Measurements from ENCODE around the gene THSD1.

Gene THSD1, protein sequence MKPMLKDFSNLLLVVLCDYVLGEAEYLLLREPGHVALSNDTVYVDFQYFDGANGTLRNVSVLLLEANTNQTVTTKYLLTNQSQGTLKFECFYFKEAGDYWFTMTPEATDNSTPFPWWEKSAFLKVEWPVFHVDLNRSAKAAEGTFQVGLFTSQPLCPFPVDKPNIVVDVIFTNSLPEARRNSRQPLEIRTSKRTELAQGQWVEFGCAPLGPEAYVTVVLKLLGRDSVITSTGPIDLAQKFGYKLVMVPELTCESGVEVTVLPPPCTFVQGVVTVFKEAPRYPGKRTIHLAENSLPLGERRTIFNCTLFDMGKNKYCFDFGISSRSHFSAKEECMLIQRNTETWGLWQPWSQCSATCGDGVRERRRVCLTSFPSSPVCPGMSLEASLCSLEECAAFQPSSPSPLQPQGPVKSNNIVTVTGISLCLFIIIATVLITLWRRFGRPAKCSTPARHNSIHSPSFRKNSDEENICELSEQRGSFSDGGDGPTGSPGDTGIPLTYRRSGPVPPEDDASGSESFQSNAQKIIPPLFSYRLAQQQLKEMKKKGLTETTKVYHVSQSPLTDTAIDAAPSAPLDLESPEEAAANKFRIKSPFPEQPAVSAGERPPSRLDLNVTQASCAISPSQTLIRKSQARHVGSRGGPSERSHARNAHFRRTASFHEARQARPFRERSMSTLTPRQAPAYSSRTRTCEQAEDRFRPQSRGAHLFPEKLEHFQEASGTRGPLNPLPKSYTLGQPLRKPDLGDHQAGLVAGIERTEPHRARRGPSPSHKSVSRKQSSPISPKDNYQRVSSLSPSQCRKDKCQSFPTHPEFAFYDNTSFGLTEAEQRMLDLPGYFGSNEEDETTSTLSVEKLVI

DNA sequence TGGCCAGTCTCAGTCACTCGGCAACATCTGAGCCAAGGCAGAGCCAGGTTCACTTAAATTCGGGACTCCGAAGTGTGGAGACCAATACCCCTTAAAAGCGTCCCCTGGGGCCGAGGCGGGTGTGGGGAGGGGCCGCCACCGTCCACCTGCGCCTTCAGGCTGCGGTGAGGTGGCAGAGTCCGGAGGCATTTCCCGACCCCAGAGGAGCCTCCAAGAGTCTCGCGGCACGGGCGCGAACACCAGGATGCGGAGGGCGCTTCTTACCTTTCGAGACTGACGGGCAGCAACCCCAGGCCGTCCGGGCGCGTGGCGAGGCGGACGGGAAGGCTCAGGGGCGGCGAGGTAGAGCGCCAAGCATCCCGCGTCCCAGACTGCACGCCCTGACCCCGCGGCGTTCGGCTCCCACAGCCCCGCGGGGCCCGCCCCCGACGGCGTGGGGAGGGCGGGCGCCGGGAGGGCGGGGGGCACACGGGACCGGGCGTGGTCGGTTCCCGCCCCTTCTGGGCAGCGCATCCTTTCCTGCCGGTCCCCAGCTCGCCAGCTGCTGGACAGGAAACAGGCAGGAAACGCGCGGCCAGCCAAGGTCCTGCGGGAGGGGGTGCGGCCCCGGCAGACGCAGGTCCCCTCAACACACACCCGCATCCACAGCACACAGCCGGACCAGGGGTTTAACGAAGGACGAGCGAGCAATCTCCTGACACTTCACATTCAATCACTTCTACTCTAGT, at the start of gene THSD1:
Gene THSD1, minus strand, starts transcription at position 406 of the 728 bp plus-strand sequence. CDS start 3,572 bp downstream, outside the sequence.
- peaks cover 3% of the 10 kb centered on the region; the same call in 1 of the 2 replicates for H3K4me1 ChIP-seq (ENCODE audit: control insufficient read depth, insufficient read depth, low read length)
- H3K4me3 ChIP-seq (ENCODE audit: low read depth, low read length): peak within 1 kb of the TSS; percentile 65
- H3K9ac ChIP-seq (ENCODE audit: low read depth, low read length): no peak within 1 kb of the TSS

DNA sequence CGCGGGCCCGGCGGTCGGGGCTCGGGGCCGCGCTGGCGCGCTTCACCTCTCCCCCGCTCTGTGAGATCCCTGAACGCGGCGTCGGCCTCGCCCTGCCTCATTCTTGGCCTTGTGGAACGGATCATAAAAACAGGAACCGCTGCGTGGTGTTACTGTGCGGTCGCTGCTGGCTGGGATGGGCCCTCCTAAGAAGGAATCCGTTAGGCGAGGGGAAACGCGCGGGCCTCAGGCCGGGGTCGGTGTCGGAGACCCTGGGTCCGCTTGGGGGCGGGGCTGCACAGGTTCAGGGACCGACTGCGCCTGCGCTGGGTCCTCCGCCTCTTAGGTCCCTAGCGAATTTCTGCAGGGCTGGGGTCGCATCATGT, 49.7 kb upstream of the THSD1 start:
- Histone ChIP-seq H3K9ac (ENCODE audit: low read depth, low read length) (peak overlapping the region; percentile 81), H3K9me3 (ENCODE audit: control insufficient read depth, insufficient read depth, low read length) (no peaks in the 10 kb centered on the region), H3K27me3 (ENCODE audit: control insufficient read depth, insufficient read depth, low read length) (no peaks in the 10 kb centered on the region), H3K36me3 (ENCODE audit: control insufficient read depth, insufficient read depth, low read length) (peaks cover 37% of the 10 kb centered on the region), H3K4me3 (ENCODE audit: low read depth, low read length) (peak overlapping the region; percentile 98), H3K27ac (ENCODE audit: low read depth, low read length) (peak overlapping the region; percentile 92), H3K4me1 (ENCODE audit: control insufficient read depth, insufficient read depth, low read length) (peaks cover 10% of the 10 kb centered on the region)

More for the DNA sequence above, at the start of gene THSD1:
- peaks cover 32% of the 10 kb centered on the region for H3K27me3 ChIP-seq (ENCODE audit: control insufficient read depth, insufficient read depth, low read length)
- no peaks in the 10 kb centered on the region for H3K36me3 ChIP-seq (ENCODE audit: control insufficient read depth, insufficient read depth, low read length)
- H3K27ac ChIP-seq (ENCODE audit: low read depth, low read length): no peak within 1 kb of the TSS
- no peaks in the 10 kb centered on the region for H3K9me3 ChIP-seq (ENCODE audit: control insufficient read depth, insufficient read depth, low read length)

DNA sequence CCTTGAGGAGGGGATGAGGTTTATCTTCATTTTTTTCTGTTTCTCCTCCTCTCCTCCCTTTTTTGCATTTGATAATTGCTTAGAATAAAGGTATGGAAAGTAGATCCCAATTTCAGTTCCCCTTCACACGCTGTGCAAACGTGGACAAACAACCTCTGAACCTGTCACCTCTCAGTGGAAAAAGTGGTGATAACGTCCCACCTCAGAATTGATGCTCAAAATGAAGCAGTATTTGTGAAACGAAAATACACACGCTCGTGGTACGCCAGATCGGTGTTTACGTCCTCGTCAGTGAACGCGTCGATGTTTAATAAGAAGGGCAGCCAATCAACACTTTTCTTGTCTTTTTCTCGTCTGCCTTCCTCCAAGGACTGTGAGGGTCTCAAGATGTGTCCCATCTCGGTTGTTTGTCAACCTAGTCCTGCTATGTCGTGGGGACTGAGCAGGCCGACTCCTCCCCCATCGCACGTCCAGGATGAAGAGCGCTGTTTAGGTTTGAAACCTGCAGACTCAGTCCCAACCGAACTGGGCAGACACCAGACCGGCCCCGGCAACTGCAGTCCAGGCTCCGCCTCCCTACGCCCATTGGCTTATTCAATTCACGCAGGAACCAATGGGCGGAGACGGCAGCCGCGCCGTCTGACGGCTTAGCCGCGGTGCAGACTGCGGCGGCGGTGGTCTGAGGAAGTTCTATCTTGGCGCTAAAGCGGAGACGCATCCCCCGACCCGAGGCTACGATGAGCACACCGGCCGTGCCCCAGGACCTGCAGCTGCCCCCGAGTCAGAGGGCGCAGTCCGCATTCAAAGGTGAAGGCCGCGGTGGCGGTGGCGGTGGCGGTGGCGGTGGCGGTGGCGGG, 49.1 kb upstream of the THSD1 start, which contains the start of gene CKAP2:
Gene CKAP2, plus strand, starts transcription at position 659 of the 857 bp plus-strand sequence. Its CDS starts 79 bp downstream, at position 738.
- no peaks in the 10 kb centered on the region for H3K9me3 ChIP-seq (ENCODE audit: control insufficient read depth, insufficient read depth, low read length)
- peak within 1 kb of the TSS; percentile 81 for H3K9ac ChIP-seq (ENCODE audit: low read depth, low read length)
- peak within 1 kb of the TSS; percentile 92 for H3K27ac ChIP-seq (ENCODE audit: low read depth, low read length)
- H3K4me1 ChIP-seq (ENCODE audit: control insufficient read depth, insufficient read depth, low read length): peaks cover 10% of the 10 kb centered on the region
- H3K36me3 ChIP-seq (ENCODE audit: control insufficient read depth, insufficient read depth, low read length): peaks cover 33% of the 10 kb centered on the region
- peak within 1 kb of the TSS; percentile 98 for H3K4me3 ChIP-seq (ENCODE audit: low read depth, low read length)
- no peaks in the 10 kb centered on the region for H3K27me3 ChIP-seq (ENCODE audit: control insufficient read depth, insufficient read depth, low read length)

DNA sequence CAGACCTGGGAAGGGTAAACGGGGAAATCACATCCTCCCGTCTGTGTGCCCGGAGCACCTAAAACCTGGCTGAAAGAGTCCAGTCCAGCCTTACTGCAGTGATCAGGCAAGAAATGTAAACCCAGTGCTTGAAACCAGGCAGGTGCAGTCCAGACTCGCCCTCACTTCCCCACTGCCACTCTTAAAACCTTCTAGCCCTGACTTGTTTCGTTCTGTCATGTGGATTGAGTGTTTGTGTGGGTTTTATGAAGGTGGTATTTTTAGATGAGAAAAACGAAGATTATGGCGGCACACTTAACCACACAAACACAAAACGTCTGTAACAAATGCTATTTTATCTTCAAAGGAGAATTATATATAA, 48.5 kb upstream of the THSD1 start:
- peak overlapping the region; percentile 81; the same call in 1 of the 2 replicates for H3K9ac ChIP-seq (ENCODE audit: low read depth, low read length)
- H3K4me3 ChIP-seq (ENCODE audit: low read depth, low read length): peak overlapping the region; percentile 98
- no peaks in the 10 kb centered on the region for H3K27me3 ChIP-seq (ENCODE audit: control insufficient read depth, insufficient read depth, low read length)
- H3K27ac ChIP-seq (ENCODE audit: low read depth, low read length): no peak overlapping the region
- H3K36me3 ChIP-seq (ENCODE audit: control insufficient read depth, insufficient read depth, low read length): peaks cover 27% of the 10 kb centered on the region
- H3K9me3 ChIP-seq (ENCODE audit: control insufficient read depth, insufficient read depth, low read length): no peaks in the 10 kb centered on the region
- H3K4me1 ChIP-seq (ENCODE audit: control insufficient read depth, insufficient read depth, low read length): peaks cover 11% of the 10 kb centered on the region

DNA sequence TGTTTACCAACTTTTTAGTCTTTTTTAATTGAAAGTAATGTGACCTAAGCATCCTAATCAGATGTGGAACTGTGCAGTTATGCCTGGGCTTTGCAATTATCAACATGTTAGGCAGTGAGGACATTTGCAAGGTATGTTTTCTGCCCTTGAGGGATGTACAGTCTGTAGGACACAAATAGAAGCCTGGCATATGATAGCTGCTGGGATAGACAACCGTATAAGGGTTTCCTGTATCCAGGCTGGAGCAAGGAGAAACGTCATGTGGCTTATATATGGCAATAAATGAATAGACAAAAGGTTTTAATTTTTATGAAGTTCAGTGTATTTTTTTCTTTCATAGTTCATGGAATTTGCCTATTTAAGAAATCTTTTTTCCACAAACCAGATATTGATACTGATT, 46.5 kb upstream of the THSD1 start:
- Histone ChIP-seq H3K36me3 (ENCODE audit: control insufficient read depth, insufficient read depth, low read length) (peaks cover 11% of the 10 kb centered on the region), H3K9ac (ENCODE audit: low read depth, low read length) (no peak overlapping the region), H3K4me3 (ENCODE audit: low read depth, low read length) (no peak overlapping the region), H3K27ac (ENCODE audit: low read depth, low read length) (no peak overlapping the region), H3K4me1 (ENCODE audit: control insufficient read depth, insufficient read depth, low read length) (peaks cover 22% of the 10 kb centered on the region), H3K27me3 (ENCODE audit: control insufficient read depth, insufficient read depth, low read length) (no peaks in the 10 kb centered on the region), H3K9me3 (ENCODE audit: control insufficient read depth, insufficient read depth, low read length) (no peaks in the 10 kb centered on the region)

DNA sequence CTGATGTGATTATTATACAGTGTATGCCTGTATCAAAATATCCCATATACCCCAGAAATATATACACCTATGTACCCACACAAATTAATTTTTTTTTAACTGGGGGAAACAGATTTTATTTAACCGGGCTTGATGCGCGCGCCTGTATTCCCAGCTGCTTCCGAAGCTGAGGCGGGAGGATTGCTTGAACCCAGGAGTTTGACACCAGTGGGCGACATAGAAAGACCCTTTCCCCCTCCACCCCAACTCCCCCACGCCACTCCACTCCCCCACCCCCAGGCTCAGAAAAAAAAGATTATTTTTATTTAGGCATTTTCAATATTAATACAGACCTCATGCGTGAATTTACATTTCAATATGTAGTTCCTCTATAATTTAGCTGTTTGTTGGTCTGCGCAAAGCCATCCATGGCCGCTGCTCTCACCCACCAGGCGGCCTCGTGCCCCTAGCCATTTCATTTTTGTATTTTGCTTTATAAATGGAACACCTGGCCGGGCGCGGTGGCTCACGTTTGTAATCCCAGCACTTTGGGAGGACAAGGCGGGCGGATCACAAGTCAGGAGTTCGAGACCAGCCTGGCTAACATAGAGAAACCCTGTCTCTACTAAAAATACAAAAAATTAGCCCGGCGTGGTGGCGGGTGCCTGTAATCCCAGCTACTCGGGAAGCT, 45.3 kb upstream of the THSD1 start:
- Histone ChIP-seq H3K9me3 (ENCODE audit: control insufficient read depth, insufficient read depth, low read length) (no peaks in the 10 kb centered on the region), H3K27ac (ENCODE audit: low read depth, low read length) (no peak overlapping the region), H3K36me3 (ENCODE audit: control insufficient read depth, insufficient read depth, low read length) (no peaks in the 10 kb centered on the region; the same call in 1 of the 2 replicates), H3K4me3 (ENCODE audit: low read depth, low read length) (no peak overlapping the region), H3K27me3 (ENCODE audit: control insufficient read depth, insufficient read depth, low read length) (no peaks in the 10 kb centered on the region), H3K9ac (ENCODE audit: low read depth, low read length) (no peak overlapping the region), H3K4me1 (ENCODE audit: control insufficient read depth, insufficient read depth, low read length) (peaks cover 21% of the 10 kb centered on the region)

DNA sequence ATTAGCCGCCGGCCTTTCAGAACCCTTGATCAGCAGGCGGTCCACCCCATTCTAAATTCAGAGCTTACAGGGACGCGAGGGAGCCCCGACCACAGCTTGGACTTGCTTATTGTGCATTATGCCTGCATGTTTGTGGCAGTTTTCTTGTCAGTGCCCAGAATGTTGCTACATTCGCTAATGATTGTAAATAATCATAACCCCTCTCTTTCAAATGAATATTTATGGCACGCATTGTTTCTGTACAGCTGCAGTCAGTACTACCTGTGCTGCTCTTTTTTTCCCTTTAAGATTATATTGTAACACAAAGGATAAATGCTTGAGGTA, 44.8 kb upstream of the THSD1 start:
- H3K4me1 ChIP-seq (ENCODE audit: control insufficient read depth, insufficient read depth, low read length): peaks cover 19% of the 10 kb centered on the region
- H3K27ac ChIP-seq (ENCODE audit: low read depth, low read length): no peak overlapping the region
- H3K9me3 ChIP-seq (ENCODE audit: control insufficient read depth, insufficient read depth, low read length): no peaks in the 10 kb centered on the region
- no peak overlapping the region for H3K9ac ChIP-seq (ENCODE audit: low read depth, low read length)
- H3K27me3 ChIP-seq (ENCODE audit: control insufficient read depth, insufficient read depth, low read length): no peaks in the 10 kb centered on the region
- no peaks in the 10 kb centered on the region; the same call in 1 of the 2 replicates for H3K36me3 ChIP-seq (ENCODE audit: control insufficient read depth, insufficient read depth, low read length)
- peak overlapping the region; percentile 43; the same call in 1 of the 2 replicates for H3K4me3 ChIP-seq (ENCODE audit: low read depth, low read length)

DNA sequence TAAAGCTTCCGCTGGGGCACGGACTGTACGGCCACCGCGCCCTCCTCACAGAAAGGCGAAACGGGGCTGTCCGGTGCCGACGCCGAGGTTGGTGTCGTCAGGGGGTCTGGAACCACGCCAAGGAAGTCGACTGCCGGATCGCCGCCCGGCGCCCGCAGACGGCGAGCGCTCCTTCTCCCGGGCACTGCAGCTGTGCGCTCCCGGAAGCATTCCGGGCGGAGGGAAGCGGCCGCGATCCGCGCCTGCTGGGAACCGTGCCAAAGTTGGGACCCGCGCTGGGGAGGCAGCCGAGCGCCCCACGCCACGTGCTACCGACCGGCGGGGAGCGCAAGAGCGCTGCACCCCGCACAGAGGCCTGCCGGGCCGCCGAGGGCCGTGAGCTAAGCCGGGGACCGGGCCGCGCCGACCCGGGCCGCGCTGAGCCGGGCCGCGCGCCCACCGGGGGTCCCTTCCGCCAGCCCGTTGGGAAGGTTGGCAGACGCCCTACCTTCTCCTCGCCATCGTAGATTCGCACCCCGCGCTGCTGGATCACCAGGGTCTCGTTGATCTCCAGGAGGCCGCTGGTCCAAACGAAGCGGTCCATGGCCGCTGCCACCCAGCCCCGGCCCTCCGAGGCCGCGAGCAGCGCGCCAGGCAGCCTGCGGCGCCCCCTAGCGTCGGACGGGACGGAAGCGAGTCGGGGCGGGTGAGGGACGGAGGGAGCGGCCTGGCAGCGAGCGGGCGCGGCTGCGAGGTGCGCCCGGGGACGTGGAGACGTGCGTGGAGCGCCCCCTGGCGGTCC, 44.2 kb upstream of the THSD1 start, which contains the start of gene VPS36:
Gene VPS36, minus strand, starts transcription at position 623 of the 781 bp plus-strand sequence. Its CDS starts 40 bp downstream, at position 583.
- Histone ChIP-seq H3K4me3 (ENCODE audit: low read depth, low read length) (peak within 1 kb of the TSS; percentile 93), H3K27ac (ENCODE audit: low read depth, low read length) (peak within 1 kb of the TSS; percentile 84), H3K36me3 (ENCODE audit: control insufficient read depth, insufficient read depth, low read length) (no peaks in the 10 kb centered on the region; the same call in 1 of the 2 replicates), H3K4me1 (ENCODE audit: control insufficient read depth, insufficient read depth, low read length) (peaks cover 19% of the 10 kb centered on the region), H3K27me3 (ENCODE audit: control insufficient read depth, insufficient read depth, low read length) (no peaks in the 10 kb centered on the region), H3K9me3 (ENCODE audit: control insufficient read depth, insufficient read depth, low read length) (no peaks in the 10 kb centered on the region), H3K9ac (ENCODE audit: low read depth, low read length) (peak within 1 kb of the TSS; percentile 84)

DNA sequence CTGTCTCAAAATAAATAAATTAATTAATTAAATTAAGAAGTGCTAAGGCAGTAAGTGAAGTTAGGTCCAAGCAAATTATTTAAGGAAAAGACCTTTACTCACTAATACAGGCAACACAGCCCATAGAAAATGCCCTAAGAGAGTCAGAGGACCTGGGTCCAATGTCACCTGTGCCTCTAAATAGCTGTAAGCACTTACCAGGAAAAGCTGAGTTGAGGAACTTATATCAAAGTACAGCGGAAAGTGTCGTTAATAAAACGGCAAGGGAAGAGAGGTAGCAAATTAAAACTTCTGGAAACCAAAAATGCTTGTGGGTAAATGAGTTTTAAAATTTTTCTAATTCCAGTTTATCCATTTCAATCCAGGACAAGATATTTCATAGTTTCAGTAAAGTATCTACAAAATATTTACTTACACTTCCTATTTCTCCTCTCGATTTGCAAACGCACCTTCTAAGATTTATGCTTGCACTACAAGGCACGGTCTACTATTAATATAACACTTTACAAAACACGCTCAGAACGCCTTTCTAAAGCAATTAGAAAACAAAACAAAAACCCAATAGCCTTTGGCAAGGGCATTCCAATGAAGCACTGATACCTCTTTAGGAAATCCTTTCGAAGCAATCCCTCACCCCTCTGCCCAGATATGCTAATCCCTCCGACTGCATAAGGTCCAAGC, 43.5 kb upstream of the THSD1 start:
- peak overlapping the region; percentile 84 for H3K9ac ChIP-seq (ENCODE audit: low read depth, low read length)
- H3K36me3 ChIP-seq (ENCODE audit: control insufficient read depth, insufficient read depth, low read length): peaks cover 6% of the 10 kb centered on the region
- peak overlapping the region; percentile 84 for H3K27ac ChIP-seq (ENCODE audit: low read depth, low read length)
- H3K4me3 ChIP-seq (ENCODE audit: low read depth, low read length): peak overlapping the region; percentile 93
- H3K27me3 ChIP-seq (ENCODE audit: control insufficient read depth, insufficient read depth, low read length): no peaks in the 10 kb centered on the region
- H3K9me3 ChIP-seq (ENCODE audit: control insufficient read depth, insufficient read depth, low read length): no peaks in the 10 kb centered on the region
- H3K4me1 ChIP-seq (ENCODE audit: control insufficient read depth, insufficient read depth, low read length): peaks cover 16% of the 10 kb centered on the region
